GM12878 (cell line): ENCODE results near the gene SIDT2. TPM values are rescaled to one million over a fixed set of nuclear protein-coding genes. Genes with fewer than 3 reads are reported as not detected.

ENCODE experiments used
- ASH2L ChIP-seq: fragments of 300-600, 200-600 bp; sonication (generic); IDR thresholded peaks from 2 replicates; pipeline ENCODE4 v1.6.1; 2017; ENCODE audit warnings: low read depth, mild to moderate bottlenecking, borderline replicate concordance
- ATF7 ChIP-seq: fragments of 450-650 bp; IDR thresholded peaks from 2 replicates; pipeline ENCODE4 v1.6.1; 2016; ENCODE audit warnings: low read depth, mild to moderate bottlenecking
- BCLAF1 ChIP-seq: fragments of 450-650 bp; IDR thresholded peaks from 2 replicates; pipeline ENCODE4 v1.6.1; 2017; ENCODE audit warnings: antibody characterized with exemption, mild to moderate bottlenecking, moderate library complexity
- BMI1 ChIP-seq: fragments of 450-650 bp; IDR thresholded peaks from 2 replicates; pipeline ENCODE4 v1.6.1; 2016; ENCODE audit warnings: mild to moderate bottlenecking, moderate library complexity, borderline replicate concordance
- CBX3 ChIP-seq: fragments of 200-600 bp; sonication (generic); IDR thresholded peaks from 2 replicates; pipeline ENCODE4 v1.6.1; 2016; ENCODE audit warnings: low read depth, borderline replicate concordance
- E2F8 ChIP-seq: fragments of 450-650 bp; IDR thresholded peaks from 2 replicates; pipeline ENCODE4 v1.6.1; 2018; ENCODE audit warnings: mild to moderate bottlenecking, low read depth, moderate library complexity; ENCODE audit not compliant: partially characterized antibody
- EED ChIP-seq: sonication (generic); IDR thresholded peaks from 2 replicates; pipeline ENCODE4 v1.6.1; 2016; ENCODE audit warnings: antibody characterized with exemption, low read depth
- ELK1 ChIP-seq: IDR thresholded peaks from 2 replicates; pipeline ENCODE4 v1.6.1; 2012; ENCODE audit warnings: low read depth, low read length, improper control_type of control experiment
- NFYA ChIP-seq: IDR thresholded peaks from 2 replicates; pipeline ENCODE4 v1.6.1; 2011; ENCODE audit warnings: low read depth, mild to moderate bottlenecking, low read length, improper control_type of control experiment, borderline replicate concordance
- RAD21 ChIP-seq: IDR thresholded peaks from 2 replicates; pipeline ENCODE4 v1.6.1; 2011; ENCODE audit warnings: mild to moderate bottlenecking, low read depth, low read length, moderate library complexity; ENCODE audit not compliant: insufficient read depth
- RELA ChIP-seq: fragments of 450-650 bp; IDR thresholded peaks from 2 replicates; pipeline ENCODE4 v1.8.0; 2014; ENCODE audit warnings: borderline replicate concordance; ENCODE audit not compliant: partially characterized antibody
- SMAD1 ChIP-seq: fragments of 450-650 bp; IDR thresholded peaks from 2 replicates; pipeline ENCODE4 v1.6.1; 2018; ENCODE audit warnings: mild to moderate bottlenecking, low read depth; ENCODE audit not compliant: partially characterized antibody
- SMC3 ChIP-seq: IDR thresholded peaks from 2 replicates; pipeline ENCODE4 v1.6.1; 2011; ENCODE audit warnings: low read length, improper control_type of control experiment, borderline replicate concordance
- SRF ChIP-seq, 2 experiments: IDR thresholded peaks; 2 replicates each; pipeline ENCODE4 v1.6.1; 2011; ENCODE audit warnings: low read depth in 2 of 2, low read length in 2 of 2, mild to moderate bottlenecking in 1 of 2, moderate library complexity in 1 of 2
- STAT1 ChIP-seq: fragments of 450-650 bp; conservative IDR thresholded peaks from 2 replicates; pipeline ENCODE4 v1.6.1; 2014; ENCODE audit warnings: antibody characterized with exemption, mild to moderate bottlenecking
- TAF1 ChIP-seq: IDR thresholded peaks from 2 replicates; pipeline ENCODE4 v1.6.1; 2011; ENCODE audit warnings: mild to moderate bottlenecking, low read depth, low read length, borderline replicate concordance
- WRNIP1 ChIP-seq: IDR thresholded peaks from 2 replicates; pipeline ENCODE4 v1.6.1; 2011; ENCODE audit warnings: low read depth, low read length, improper control_type of control experiment, borderline replicate concordance
- ZNF274 ChIP-seq: IDR thresholded peaks from one replicate; pipeline ENCODE4 v1.8.0; 2011; ENCODE audit not compliant: insufficient read length, insufficient read depth
- polyA plus RNA-seq, 11 experiments: library from polyadenylated mRNA; depleted of rRNA in 4 of 11; unstranded in 6 of 11; stranded (reverse) in 5 of 11; fragments of >200 nt; fragmentation: Nextera tagmentation in 4 of 11; fragmentation: Illumina TruSeq in 1 of 11; extraction: Ambion mirVana in 4 of 11; extraction: Trizol in 1 of 11; gene quantifications; 1 replicate in 1 of 11; 2 replicates in 10 of 11; pipeline versions ENCODE4 v1.2.1 to v1.2.3, GENCODE V29; 2011 to 2016; ENCODE audit warnings: inconsistent platforms in 2 of 11, missing spikeins in 2 of 11, low read depth in 1 of 11
- total RNA-seq, 4 experiments: library from RNA; depleted of rRNA in 3 of 4; stranded (reverse); fragments of >200 nt in 3 of 4; fragmentation: Illumina TruSeq in 1 of 4; extraction: Trizol in 1 of 4; gene quantifications; 2 replicates each; pipeline versions ENCODE4 v1.2.1 to v1.2.3, GENCODE V29; 2013 to 2021
- TF ChIP-seq, protein P1 (sequence below): fragments of 450-650 bp; formaldehyde crosslinking; IDR thresholded peaks from 2 replicates; pipeline ENCODE4 v1.4.0; 2022; ENCODE audit warnings: mild to moderate bottlenecking, moderate library complexity

The SIDT2 gene
- total and polyA plus RNA-seq, 10 of the 15 experiments (the other 5 are each of a cell fraction or from before 2014, with no cell fraction given): 4.9 to 23.9 (median 10.3) TPM

DNA sequence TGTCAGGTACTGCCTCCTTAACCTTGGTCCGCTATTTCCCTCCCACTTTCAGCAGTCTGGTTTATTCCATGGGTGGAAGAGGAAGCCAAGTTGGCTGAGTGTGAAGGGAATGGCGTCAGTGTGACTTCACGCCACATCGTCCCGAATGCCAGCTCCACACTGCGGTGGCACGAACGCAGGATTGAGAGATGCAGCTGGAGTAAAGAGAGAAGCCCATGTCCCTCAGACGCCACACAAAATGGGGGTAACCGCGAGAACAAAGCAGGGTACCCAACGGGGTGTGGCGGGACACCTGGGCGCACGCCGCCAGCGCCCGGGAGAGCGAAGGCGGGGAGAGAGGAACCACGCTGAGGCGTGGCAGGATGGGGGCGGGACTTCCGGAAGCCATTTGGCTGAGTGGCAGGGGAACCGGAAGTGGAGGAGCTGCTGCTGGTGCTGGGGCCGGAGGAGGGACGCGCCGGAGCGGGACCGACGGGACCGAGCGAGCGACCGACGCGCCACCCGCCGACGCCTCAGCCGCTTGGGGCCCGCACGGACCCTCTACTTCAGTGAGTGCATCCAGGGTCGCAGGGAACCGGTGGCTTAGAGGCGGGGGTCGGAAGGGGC, 34.6 kb upstream of the SIDT2 start, which contains the start of gene PAFAH1B2 (continued):
- peak; percentile 95 for TF ChIP-seq ELK1
- TF ChIP-seq CBX3: no peak
- TF ChIP-seq EED: 0 out of 2 replicates have a peak, but pooled peaks have one; percentile 40
- no peak for TF ChIP-seq NFYA
- 0 out of 2 replicates have a peak, but pooled peaks have one; percentile 32 for TF ChIP-seq ASH2L
- peak; percentile 67 for TF ChIP-seq ATF7
- no peak for TF ChIP-seq ZNF274
- TF ChIP-seq TAF1: peak; percentile 64; the same call in 1 of the 2 replicates
- TF ChIP-seq SMAD1: no peak
- TF ChIP-seq SMC3: no peak
- TF ChIP-seq SRF (IDR thresholded peaks at IDR 0.05; ENCODE audit: low read depth in 2 of 2, low read length in 2 of 2): no peak
- 0 out of 2 replicates have a peak, but pooled peaks have one; percentile 67 for TF ChIP-seq STAT1
- no peak for TF ChIP-seq RAD21
- peak; percentile 58 for TF ChIP-seq RELA
- TF ChIP-seq BCLAF1: no peak
- peak; percentile 55 for TF ChIP-seq E2F8
- no peak for TF ChIP-seq BMI1
- TF ChIP-seq WRNIP1: no peak
- TF ChIP-seq, protein P1, sequence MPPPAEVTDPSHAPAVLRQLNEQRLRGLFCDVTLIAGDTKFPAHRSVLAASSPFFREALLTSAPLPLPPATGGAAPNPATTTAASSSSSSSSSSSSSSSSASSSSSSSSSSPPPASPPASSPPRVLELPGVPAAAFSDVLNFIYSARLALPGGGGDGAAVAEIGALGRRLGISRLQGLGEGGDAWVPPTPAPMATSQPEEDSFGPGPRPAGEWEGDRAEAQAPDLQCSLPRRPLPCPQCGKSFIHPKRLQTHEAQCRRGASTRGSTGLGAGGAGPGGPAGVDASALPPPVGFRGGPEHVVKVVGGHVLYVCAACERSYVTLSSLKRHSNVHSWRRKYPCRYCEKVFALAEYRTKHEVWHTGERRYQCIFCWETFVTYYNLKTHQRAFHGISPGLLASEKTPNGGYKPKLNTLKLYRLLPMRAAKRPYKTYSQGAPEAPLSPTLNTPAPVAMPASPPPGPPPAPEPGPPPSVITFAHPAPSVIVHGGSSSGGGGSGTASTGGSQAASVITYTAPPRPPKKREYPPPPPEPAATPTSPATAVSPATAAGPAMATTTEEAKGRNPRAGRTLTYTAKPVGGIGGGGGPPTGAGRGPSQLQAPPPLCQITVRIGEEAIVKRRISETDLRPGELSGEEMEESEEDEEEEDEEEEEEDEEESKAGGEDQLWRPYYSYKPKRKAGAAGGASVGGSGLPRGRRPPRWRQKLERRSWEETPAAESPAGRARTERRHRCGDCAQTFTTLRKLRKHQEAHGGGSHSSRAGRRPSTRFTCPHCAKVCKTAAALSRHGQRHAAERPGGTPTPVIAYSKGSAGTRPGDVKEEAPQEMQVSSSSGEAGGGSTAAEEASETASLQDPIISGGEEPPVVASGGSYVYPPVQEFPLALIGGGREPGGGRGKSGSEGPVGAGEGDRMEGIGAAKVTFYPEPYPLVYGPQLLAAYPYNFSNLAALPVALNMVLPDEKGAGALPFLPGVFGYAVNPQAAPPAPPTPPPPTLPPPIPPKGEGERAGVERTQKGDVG (CRISPR knock-in tag): no peak
